SK-N-MC (cell line): ENCODE measurements around the gene NEK7.
A peak's percentile ranks its signal among the peaks of the same experiment; 100 is the strongest.

Source experiments
- DNase-seq: peaks from one replicate; pipeline ENCODE4 v3.0.0-alpha.2; 2011; ENCODE audit warnings: low read depth, low spot score
- H3K27ac ChIP-seq: fragments of 200-600 bp; sonication (generic); 2 replicates; pipeline ENCODE4 v1.5.1; 2016; ENCODE audit warnings: mixed run types
- H3K36me3 ChIP-seq: fragments of 200-600 bp; sonication (generic); 2 replicates; pipeline ENCODE4 v1.6.1; 2017; ENCODE audit warnings: antibody characterized with exemption, low read length, mixed read lengths; ENCODE audit not compliant: insufficient read depth
- H3K4me3 ChIP-seq: fragments of 200-600 bp; sonication (generic); 2 replicates; pipeline ENCODE4 v1.5.1; 2016
- H3K9ac ChIP-seq: fragments of 200-600 bp; sonication (generic); 2 replicates; pipeline ENCODE4 v1.8.0; 2017; ENCODE audit warnings: mixed run types, mixed read lengths; ENCODE audit not compliant: insufficient read length
- H3K9me3 ChIP-seq: fragments of 200-600 bp; sonication (generic); 2 replicates; pipeline ENCODE4 v1.6.1; 2017; ENCODE audit warnings: low read depth, mild to moderate bottlenecking, antibody characterized with exemption, low read length, moderate library complexity, mixed read lengths
- EZH2 ChIP-seq: fragments of 200-600 bp; sonication (generic); IDR thresholded peaks from one replicate; pipeline ENCODE4 v1.6.1; 2017; ENCODE audit warnings: antibody characterized with exemption
- FOXP2 ChIP-seq: optimal IDR thresholded peaks from 2 replicates; pipeline ENCODE3; 2011; ENCODE audit warnings: mild to moderate bottlenecking, moderate library complexity; ENCODE audit not compliant: insufficient read depth; ENCODE audit errors: extremely low read length, control extremely low read depth
- POLR2AphosphoS5 ChIP-seq: IDR thresholded peaks from 2 replicates; pipeline ENCODE4 v1.6.1; 2012; ENCODE audit warnings: mild to moderate bottlenecking, low read depth, low read length, borderline replicate concordance

The NEK7 gene

DNA sequence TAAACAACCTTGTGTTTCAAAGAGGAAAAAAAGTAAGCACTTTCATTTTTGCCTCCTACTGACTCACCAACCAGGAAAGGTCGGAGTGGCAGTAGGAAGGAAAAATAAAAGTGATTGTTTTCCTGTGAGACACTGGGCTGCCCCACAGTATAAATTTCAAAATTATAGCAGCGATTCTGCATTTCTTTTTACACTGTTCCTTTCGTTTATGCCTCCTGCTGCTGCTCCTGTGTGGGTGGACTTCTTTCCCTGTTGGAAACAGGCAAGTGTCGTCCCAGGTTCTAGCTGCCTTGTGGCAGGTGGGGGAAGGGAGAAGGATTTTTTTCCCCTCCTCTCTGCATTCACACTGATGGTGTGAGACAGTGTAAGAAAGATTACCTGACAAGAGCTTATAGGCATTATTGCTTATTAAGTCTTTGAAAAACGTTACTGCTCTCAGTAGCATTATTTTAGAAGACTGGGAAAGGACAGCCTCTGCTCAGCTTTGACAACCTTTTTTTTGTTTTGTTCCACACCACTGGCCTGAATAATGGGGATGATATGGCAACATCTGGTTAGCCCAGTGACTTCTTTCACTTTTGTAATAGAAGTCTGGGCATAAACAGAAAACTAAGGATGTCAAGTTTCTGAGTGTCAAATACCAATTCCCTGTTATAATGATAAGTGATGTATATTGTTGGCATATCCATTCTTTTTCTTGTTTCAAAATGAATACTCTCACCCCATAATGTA lies 77.9 kb downstream of the NEK7 start:
- no peak for DNase-seq
- peak overlapping the region; percentile 39 for H3K9ac ChIP-seq
- peak overlapping the region; percentile 55; the same call in 1 of the 2 replicates for H3K27ac ChIP-seq
- H3K36me3 ChIP-seq: peaks cover 9% of the 10 kb centered on the region; the same call in 1 of the 2 replicates
- H3K9me3 ChIP-seq: no peaks in the 10 kb centered on the region; the same call in 1 of the 2 replicates
- no peak for TF ChIP-seq EZH2
- no peak for TF ChIP-seq POLR2AphosphoS5
- no peak for TF ChIP-seq FOXP2
- peak overlapping the region; percentile 54 for H3K4me3 ChIP-seq

DNA sequence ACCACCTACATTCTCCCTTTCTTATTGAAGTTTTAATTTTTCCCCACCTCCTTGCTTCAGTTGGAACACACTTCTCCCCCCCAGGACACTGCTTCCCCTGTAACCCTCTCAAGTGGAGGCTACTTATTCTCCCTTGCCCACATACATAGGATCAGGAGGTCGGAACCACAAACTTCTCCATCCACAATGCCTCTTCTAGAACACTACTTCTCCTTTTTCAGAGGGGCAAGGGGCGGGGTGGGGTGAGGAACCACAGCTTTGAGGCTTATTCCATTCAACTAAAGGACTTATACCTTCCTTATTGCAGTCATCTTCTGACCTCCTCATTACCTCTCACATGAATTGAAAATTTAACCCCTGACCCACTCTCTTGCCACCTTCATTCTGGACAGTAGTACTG lies 81.3 kb downstream of the NEK7 start:
- Histone ChIP-seq H3K9me3 (no peaks in the 10 kb centered on the region; the same call in 1 of the 2 replicates), H3K9ac (no peak overlapping the region), H3K4me3 (no peak overlapping the region), H3K27ac (no peak overlapping the region), H3K36me3 (peaks cover 9% of the 10 kb centered on the region; the same call in 1 of the 2 replicates)
- TF ChIP-seq EZH2 (no peak), POLR2AphosphoS5 (no peak), FOXP2 (no peak)
- no peak for DNase-seq

DNA sequence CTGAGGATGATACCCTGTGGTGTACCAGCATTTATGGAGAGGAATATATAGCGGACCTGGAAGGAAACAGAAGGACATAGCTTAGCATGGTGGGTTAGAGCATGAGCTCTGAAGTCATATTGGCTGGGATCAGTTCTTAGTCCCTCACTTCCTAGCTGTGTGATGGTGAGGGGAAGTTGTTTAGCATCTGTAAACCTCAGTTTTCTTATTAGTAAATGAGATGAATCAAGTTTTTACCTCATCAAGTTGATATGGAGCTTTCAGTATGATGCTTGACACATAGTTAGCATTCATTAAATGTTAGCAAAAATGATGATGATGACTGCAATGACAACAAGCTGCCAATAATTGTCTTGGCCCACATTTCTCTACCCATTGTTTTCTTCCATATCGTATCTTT lies 84.8 kb downstream of the NEK7 start:
- Histone ChIP-seq H3K9me3 (no peaks in the 10 kb centered on the region), H3K4me3 (no peak overlapping the region), H3K36me3 (peaks cover 3% of the 10 kb centered on the region; the same call in 1 of the 2 replicates), H3K9ac (no peak overlapping the region), H3K27ac (no peak overlapping the region)
- DNase-seq: no peak
- TF ChIP-seq POLR2AphosphoS5: no peak
- no peak for TF ChIP-seq EZH2

DNA sequence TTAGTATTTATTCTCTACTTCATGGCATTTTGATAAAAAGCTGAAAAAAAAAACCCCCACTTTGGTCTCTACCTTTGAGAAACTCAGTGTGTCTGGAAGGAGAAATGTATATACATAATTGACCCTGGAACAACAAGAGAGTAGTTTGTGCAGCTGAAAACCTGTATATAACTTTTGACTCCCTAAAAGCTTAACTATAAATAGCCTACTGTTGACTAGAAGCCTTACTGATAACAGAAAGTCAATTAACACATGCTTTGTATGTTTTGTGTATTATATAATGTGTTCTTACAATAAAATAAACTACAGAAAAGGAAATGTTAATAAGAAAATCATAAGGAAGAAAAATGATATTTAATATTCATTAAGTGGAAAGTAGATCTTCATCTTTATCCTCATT lies 88.0 kb downstream of the NEK7 start:
- TF ChIP-seq FOXP2: no peak
- TF ChIP-seq EZH2: no peak
- TF ChIP-seq POLR2AphosphoS5: no peak
- H3K36me3 ChIP-seq: no peaks in the 10 kb centered on the region
- no peak overlapping the region for H3K4me3 ChIP-seq
- no peak for DNase-seq
- H3K9me3 ChIP-seq: no peaks in the 10 kb centered on the region
- H3K27ac ChIP-seq: no peak overlapping the region
- no peak overlapping the region for H3K9ac ChIP-seq

DNA sequence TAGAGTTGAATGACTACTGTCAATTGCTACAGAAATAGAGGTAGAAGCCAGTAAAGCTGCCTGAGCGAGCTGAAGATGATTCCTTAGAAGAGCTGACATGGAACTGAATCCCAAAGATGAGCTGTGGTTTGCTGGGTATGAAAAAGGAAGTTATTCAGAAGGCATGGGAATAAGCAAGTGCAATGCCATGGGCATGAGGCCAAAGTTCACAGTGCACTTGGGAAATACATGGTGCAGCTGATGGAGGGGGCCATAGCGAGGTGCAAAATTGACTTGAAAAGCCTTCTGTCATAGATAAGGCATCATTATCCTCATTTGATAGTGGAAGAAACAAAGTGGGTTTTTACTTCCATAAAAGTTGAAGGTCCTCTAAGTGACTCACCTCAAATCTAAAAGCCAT lies 88.6 kb downstream of the NEK7 start:
- no peak for TF ChIP-seq EZH2
- TF ChIP-seq FOXP2: no peak
- TF ChIP-seq POLR2AphosphoS5: no peak
- no peak overlapping the region for H3K9ac ChIP-seq
- no peak overlapping the region for H3K27ac ChIP-seq
- DNase-seq: no peak
- no peak overlapping the region for H3K4me3 ChIP-seq
- no peaks in the 10 kb centered on the region for H3K36me3 ChIP-seq
- H3K9me3 ChIP-seq: no peaks in the 10 kb centered on the region

DNA sequence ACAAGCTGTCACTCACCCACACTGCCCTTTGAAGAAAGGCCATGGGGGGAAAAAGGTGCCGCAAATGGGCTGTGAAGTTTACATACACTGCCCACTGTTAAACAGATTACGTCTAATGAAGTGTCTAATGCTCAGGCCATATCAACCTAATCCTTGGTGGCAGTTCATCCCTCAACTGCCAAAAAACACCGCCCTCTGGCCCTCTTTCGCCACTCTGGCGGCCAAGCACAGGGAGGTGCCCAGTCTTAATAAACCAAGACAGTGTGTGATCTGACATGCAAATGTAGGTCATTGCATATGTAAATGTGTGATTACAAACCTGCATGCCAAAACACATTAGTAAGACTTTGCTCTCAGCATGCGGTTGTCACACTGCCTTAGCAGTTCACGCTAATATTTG lies 89.5 kb downstream of the NEK7 start:
- no peak for DNase-seq
- TF ChIP-seq EZH2 (no peak), POLR2AphosphoS5 (no peak), FOXP2 (no peak)
- Histone ChIP-seq H3K9me3 (no peaks in the 10 kb centered on the region), H3K27ac (no peak overlapping the region), H3K9ac (no peak overlapping the region), H3K36me3 (no peaks in the 10 kb centered on the region), H3K4me3 (no peak overlapping the region)

DNA sequence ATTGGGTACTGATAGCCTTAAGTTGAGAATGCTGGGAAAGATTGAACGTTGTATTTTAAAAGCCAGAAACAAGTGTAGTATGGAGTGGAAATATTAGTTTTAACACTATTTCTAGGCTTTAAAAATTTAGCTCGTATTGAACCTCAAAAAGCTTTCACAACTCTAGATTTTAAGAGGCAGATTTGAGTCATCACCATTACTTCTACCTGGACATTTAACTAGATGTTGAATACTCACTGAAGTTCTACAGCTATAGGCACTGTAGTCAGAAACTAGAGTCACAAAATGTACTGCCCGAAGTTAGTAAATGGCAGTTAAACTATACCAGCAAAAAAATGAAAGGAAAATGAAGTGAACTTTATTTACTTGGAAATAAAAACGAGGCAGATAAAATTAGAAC lies 96.5 kb downstream of the NEK7 start:
- TF ChIP-seq EZH2: no peak
- no peak for TF ChIP-seq FOXP2
- TF ChIP-seq POLR2AphosphoS5: no peak
- Histone ChIP-seq H3K4me3 (no peak overlapping the region), H3K27ac (no peak overlapping the region), H3K36me3 (no peaks in the 10 kb centered on the region), H3K9ac (no peak overlapping the region), H3K9me3 (no peaks in the 10 kb centered on the region)
- no peak for DNase-seq

DNA sequence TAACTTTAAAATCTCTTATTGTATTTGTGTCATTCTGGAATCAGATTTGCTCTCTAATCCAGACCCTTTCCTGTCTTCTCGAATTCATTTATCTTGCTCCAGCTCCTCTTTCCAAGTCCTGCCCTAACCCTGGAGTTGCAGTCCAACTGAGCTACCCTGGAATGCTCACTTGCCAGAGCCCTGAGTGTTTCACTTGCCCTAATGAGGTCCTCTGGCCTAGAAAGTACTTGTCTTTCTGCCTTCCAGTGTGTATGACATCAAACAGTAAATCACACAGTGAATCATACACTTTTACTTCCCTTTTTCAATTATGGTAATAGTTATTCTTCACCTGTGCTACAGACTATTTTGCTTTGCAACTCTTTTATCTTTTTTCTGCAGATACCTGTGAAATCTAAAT lies 96.9 kb downstream of the NEK7 start:
- Histone ChIP-seq H3K4me3 (no peak overlapping the region), H3K36me3 (no peaks in the 10 kb centered on the region), H3K27ac (no peak overlapping the region), H3K9me3 (no peaks in the 10 kb centered on the region), H3K9ac (no peak overlapping the region)
- TF ChIP-seq POLR2AphosphoS5 (no peak), FOXP2 (no peak), EZH2 (no peak)
- no peak for DNase-seq

DNA sequence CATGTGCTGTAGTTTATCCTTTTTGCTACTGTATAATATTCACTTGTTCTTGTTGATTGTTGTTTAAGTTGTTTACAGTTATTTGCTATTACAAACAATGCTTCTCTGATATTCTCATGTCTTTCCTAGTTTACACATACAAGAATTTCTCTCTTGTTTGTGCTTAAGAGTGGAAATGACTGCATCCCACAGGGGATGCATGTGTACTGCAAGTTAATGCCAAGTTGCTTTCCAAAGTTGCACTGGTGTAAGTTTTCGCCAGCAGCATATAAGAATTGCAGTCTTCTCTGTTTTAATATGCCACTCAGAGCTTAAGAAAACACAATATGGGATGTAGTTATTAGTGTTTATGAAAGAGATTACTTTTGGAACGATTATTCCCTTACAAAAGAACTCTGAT lies 97.7 kb downstream of the NEK7 start:
- DNase-seq: no peak
- H3K36me3 ChIP-seq: no peaks in the 10 kb centered on the region
- TF ChIP-seq FOXP2: no peak
- no peak for TF ChIP-seq EZH2
- no peak for TF ChIP-seq POLR2AphosphoS5
- no peak overlapping the region for H3K9ac ChIP-seq
- no peak overlapping the region for H3K4me3 ChIP-seq
- H3K27ac ChIP-seq: no peak overlapping the region
- no peaks in the 10 kb centered on the region for H3K9me3 ChIP-seq
